LNCAP (cell line): Measurements from ENCODE around the gene BCL2.

Experiments
- TF ChIP-seq, protein P1 (sequence below): fragments of 450-650 bp; IDR thresholded peaks from 2 replicates; pipeline ENCODE4 v1.5.1; 2017; ENCODE audit warnings: mild to moderate bottlenecking

BCL2 gene

DNA sequence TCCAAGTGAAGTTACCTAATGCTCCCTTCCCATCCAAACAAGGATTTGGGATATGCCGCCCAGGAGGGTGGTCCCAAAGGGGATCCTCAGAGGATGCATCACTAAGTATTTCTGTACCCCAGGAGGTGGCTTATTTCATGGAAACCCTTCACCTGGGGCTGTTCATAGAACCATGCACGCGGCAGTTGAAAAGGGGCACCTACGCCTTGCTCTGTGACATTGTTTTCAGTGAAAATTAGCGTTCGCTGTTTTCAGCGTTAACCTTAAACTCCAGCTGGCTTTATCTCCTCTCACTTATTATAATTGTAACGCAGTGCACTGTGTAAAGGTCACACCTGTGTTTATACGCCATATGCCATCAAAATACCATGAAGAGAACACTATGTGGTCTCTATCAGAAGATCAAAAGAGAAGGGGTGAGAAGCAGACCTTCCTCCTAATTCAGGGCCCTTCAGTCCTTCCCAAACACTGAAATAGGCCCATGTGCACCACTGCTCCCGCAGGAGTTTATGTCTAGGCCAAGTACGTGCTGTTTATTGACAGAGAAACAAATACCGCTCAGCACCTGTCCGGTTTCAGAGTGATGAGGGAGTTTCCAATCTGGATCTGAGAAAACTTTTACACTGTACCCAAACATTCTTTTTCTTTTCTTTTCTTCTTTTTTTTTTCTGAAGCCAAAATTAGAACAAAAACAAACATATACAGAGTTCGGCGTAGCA is 162.1 kb downstream of the BCL2 start:
- TF ChIP-seq, protein P1, sequence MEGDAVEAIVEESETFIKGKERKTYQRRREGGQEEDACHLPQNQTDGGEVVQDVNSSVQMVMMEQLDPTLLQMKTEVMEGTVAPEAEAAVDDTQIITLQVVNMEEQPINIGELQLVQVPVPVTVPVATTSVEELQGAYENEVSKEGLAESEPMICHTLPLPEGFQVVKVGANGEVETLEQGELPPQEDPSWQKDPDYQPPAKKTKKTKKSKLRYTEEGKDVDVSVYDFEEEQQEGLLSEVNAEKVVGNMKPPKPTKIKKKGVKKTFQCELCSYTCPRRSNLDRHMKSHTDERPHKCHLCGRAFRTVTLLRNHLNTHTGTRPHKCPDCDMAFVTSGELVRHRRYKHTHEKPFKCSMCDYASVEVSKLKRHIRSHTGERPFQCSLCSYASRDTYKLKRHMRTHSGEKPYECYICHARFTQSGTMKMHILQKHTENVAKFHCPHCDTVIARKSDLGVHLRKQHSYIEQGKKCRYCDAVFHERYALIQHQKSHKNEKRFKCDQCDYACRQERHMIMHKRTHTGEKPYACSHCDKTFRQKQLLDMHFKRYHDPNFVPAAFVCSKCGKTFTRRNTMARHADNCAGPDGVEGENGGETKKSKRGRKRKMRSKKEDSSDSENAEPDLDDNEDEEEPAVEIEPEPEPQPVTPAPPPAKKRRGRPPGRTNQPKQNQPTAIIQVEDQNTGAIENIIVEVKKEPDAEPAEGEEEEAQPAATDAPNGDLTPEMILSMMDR = no peak

GRCh38 chr18:63155910-63156773 is 163.4 kb downstream of the BCL2 start:
- TF ChIP-seq, protein P1 = no peak

GRCh38 chr18:63155169-63155852 is 164.3 kb downstream of the BCL2 start:
- TF ChIP-seq, protein P1 = peak; percentile 79

- TF ChIP-seq, protein P1 = no peak
Measured at GRCh38 chr18:63154350-63155152, 165.0 kb downstream of the BCL2 start.

- TF ChIP-seq, protein P1 = no peak
Measured at GRCh38 chr18:63152791-63153190, 166.8 kb downstream of the BCL2 start.

GRCh38 chr18:63152096-63152495 is 167.5 kb downstream of the BCL2 start:
- TF ChIP-seq, protein P1 = no peak

DNA sequence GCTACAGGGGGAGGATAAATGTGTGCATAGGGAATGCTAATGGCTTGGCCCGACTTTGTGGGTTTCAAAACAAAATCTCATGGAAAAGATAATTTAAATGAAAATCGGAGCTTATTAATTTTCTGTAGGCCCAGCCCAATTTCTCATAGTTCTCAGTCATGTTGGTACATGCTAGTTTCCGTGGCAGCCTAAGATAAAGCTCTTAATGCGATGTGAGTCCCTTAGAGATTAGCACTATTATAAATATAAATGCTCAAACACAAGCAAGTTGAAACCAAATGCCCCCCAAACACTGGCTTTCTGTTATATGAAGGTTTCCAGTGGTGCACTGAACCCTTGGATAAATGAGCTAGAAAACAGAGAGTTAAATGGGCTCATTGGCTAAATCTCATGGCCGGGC is 168.0 kb downstream of the BCL2 start:
- TF ChIP-seq, protein P1 = no peak
